HepG2 (cell line): ENCODE measurements around the gene KAZN. TPM values are rescaled to one million over a fixed set of nuclear protein-coding genes. Genes with fewer than 3 reads are reported as not detected.
A peak's percentile ranks its signal among the peaks of the same experiment; 100 is the strongest.

Experiments
- ATAC-seq: fragments of 200-7000 bp; cut with Tn5 transposase; 3 replicates; pipeline ENCODE4 v1.9.1; 2020; ENCODE audit warnings: mild to moderate bottlenecking, moderate library complexity
- BruUV-seq: library from RNA; stranded (reverse); fragments of 400-500 nt; replicated peaks from 2 replicates; lab custom pipeline; 2021; lab: Mats Ljungman, UMichigan
- CTCF ChIA-PET: fragments of 300-600 bp; formaldehyde crosslinking; extraction: SDS; loops from one replicate; lab custom pipeline; 2021; ENCODE audit warnings: low total read pairs, inconsistent platforms, low intra/inter-chr PET ratio; lab: Yijun Ruan, JAX
- POLR2A ChIA-PET: fragments of 350-600 bp; sonication (Branson Sonifier 250); formaldehyde crosslinking; loops from one replicate; lab custom pipeline; 2020; ENCODE audit warnings: antibody characterized with exemption, inconsistent platforms; lab: Yijun Ruan, JAX
- DNase-seq: peaks from one replicate; pipeline ENCODE4 v3.0.0-alpha.2; 2015; ENCODE audit warnings: low spot score
- FAIRE-seq: peaks from 3 replicates; lab custom pipeline; 2011; peaks lifted over from hg19 to GRCh38; lab: Jason Lieb, UNC
- H2AFZ ChIP-seq: one replicate; pipeline ENCODE4 v1.6.1; 2011; ENCODE audit warnings: low read length, inconsistent platforms
- H3K27ac ChIP-seq: fragments of 300-600 bp; 3 replicates; pipeline ENCODE4 v1.8.0; 2011; ENCODE audit warnings: mixed run types, mild to moderate bottlenecking, mixed read lengths, low read length, inconsistent platforms; ENCODE audit not compliant: insufficient read depth; ENCODE audit errors: extremely low read length
- H3K27me3 ChIP-seq, 2 experiments: fragments of 200-600 bp in 1 of 2; 2 replicates in 1 of 2; 3 replicates in 1 of 2; pipeline versions ENCODE4 v1.6.0 to v1.8.0; 2011; ENCODE audit warnings: low read length in 2 of 2, mild to moderate bottlenecking in 2 of 2, moderate library complexity in 2 of 2, inconsistent platforms in 1 of 2; ENCODE audit not compliant: insufficient read depth in 2 of 2, control insufficient read depth in 1 of 2
- H3K36me3 ChIP-seq, 2 experiments: fragments of 200-600 bp in 1 of 2; replicated peaks in 1 of 2; 2 replicates in 1 of 2; 3 replicates in 1 of 2; pipeline versions ENCODE4 v1.5.1 to v1.8.0; 2011; ENCODE audit warnings: low read length in 2 of 2, inconsistent platforms in 1 of 2; ENCODE audit not compliant: insufficient read depth in 2 of 2, control insufficient read depth in 1 of 2
- H3K4me1 ChIP-seq: 2 replicates; pipeline ENCODE4 v1.5.1; 2012; ENCODE audit warnings: low read length, inconsistent platforms; ENCODE audit not compliant: insufficient read depth
- H3K4me2 ChIP-seq: 2 replicates; pipeline ENCODE4 v1.6.0; 2011; ENCODE audit warnings: low read depth, low read length, inconsistent platforms
- H3K4me3 ChIP-seq, 3 experiments: fragments of 200-600 bp in 1 of 3; sonication (generic), shearing (Covaris generic) in 1 of 3; replicated peaks in 1 of 3; 2 replicates each; pipeline ENCODE4 v1.5.1; 2011 to 2016; ENCODE audit warnings: low read length in 3 of 3, inconsistent platforms in 2 of 3, low read depth in 2 of 3, mild to moderate bottlenecking in 2 of 3, control low read depth in 1 of 3, mixed read lengths in 1 of 3; ENCODE audit not compliant: insufficient read depth in 1 of 3
- H3K79me2 ChIP-seq: one replicate; pipeline ENCODE4 v1.6.1; 2011; ENCODE audit warnings: low read length, inconsistent platforms; ENCODE audit not compliant: insufficient read depth
- H3K9ac ChIP-seq: 2 replicates; pipeline ENCODE4 v1.6.0; 2011; ENCODE audit warnings: mild to moderate bottlenecking, low read depth, low read length, inconsistent platforms; ENCODE audit not compliant: insufficient read depth
- H3K9me3 ChIP-seq: 2 replicates; pipeline ENCODE4 v1.5.1; 2012; ENCODE audit warnings: mild to moderate bottlenecking, low read length
- H4K20me1 ChIP-seq: 2 replicates; pipeline ENCODE4 v1.6.0; 2011; ENCODE audit warnings: inconsistent platforms, mild to moderate bottlenecking, low read length, moderate library complexity; ENCODE audit not compliant: insufficient read depth
- HHEX ChIP-seq: IDR thresholded peaks from 2 replicates; pipeline ENCODE4 v1.6.1; 2016; ENCODE audit warnings: control low read depth
- KMT2B ChIP-seq: IDR thresholded peaks from 2 replicates; pipeline ENCODE4 v1.6.1; 2016; ENCODE audit warnings: missing genetic modification reagents, missing compliant biosample characterization
- MAFF ChIP-seq: IDR thresholded peaks from 2 replicates; pipeline ENCODE4 v1.6.1; 2011; ENCODE audit warnings: low read depth, low read length, improper control_type of control experiment
- MAFK ChIP-seq, 2 experiments: IDR thresholded peaks in 1 of 2; conservative IDR thresholded peaks in 1 of 2; 2 replicates each; pipeline ENCODE4 v1.6.1; 2011; ENCODE audit warnings: improper control_type of control experiment in 2 of 2, low read length in 2 of 2
- MBD4 ChIP-seq: IDR thresholded peaks from 2 replicates; pipeline ENCODE4 v1.6.1; 2012; ENCODE audit warnings: low read length, inconsistent platforms, borderline replicate concordance
- MLLT10 ChIP-seq: sonication (generic); formaldehyde crosslinking; IDR thresholded peaks from 2 replicates; pipeline ENCODE4 v1.4.0; 2020; ENCODE audit warnings: missing genetic modification reagents
- PHB2 ChIP-seq: fragments of 450-650 bp; IDR thresholded peaks from 2 replicates; pipeline ENCODE4 v1.6.1; 2018; ENCODE audit not compliant: partially characterized antibody
- SMARCE1 ChIP-seq: fragments of 450-650 bp; IDR thresholded peaks from 2 replicates; pipeline ENCODE4 v1.6.1; 2017; ENCODE audit warnings: borderline replicate concordance
- SOX5 ChIP-seq: IDR thresholded peaks from 2 replicates; pipeline ENCODE4 v1.6.1; 2016; ENCODE audit warnings: borderline replicate concordance
- ZNF256 ChIP-seq: sonication (generic); formaldehyde crosslinking; conservative IDR thresholded peaks from 2 replicates; pipeline ENCODE4 v1.4.0; 2020; ENCODE audit warnings: missing genetic modification reagents
- ZNF326 ChIP-seq: sonication (generic); formaldehyde crosslinking; IDR thresholded peaks from 2 replicates; pipeline ENCODE4 v1.4.0; 2020; ENCODE audit warnings: missing genetic modification reagents, borderline replicate concordance
- WGBS: methylation state at CpG from one replicate; pipeline ENCODE4 v1.1.6; 2017; ENCODE audit warnings: low lambda C conversion rate; 5-methylcytosine and 5-hydroxymethylcytosine counted together
- in situ Hi-C: cut with HindIII; loops from 2 replicates; pipeline ENCODE4 v1.10.0; 2017; ENCODE audit warnings: low pct_unique_long_range_greater_than_20kb; ENCODE audit not compliant: extremely low pct_ligation_motif_present
- intact Hi-C: fragments of 100-400 bp; cut with micrococcal nuclease; formaldehyde crosslinking; loops from one replicate; pipeline ENCODE4 v1.10.0; 2022; ENCODE audit not compliant: unreplicated experiment
- polyA plus RNA-seq, 8 experiments: library from polyadenylated mRNA; depleted of rRNA in 3 of 8; stranded (reverse) in 7 of 8; unstranded in 1 of 8; fragments of >200 nt; fragmentation: Illumina TruSeq in 4 of 8; extraction: Trizol in 4 of 8; gene quantifications; 2 replicates each; pipeline versions ENCODE4 v1.2.1 to v1.2.3, GENCODE V29; 2011 to 2016; ENCODE audit warnings: low read depth in 4 of 8, missing spikeins in 1 of 8, mixed read lengths in 1 of 8; ENCODE audit not compliant: insufficient read depth in 1 of 8
- total RNA-seq, 5 experiments: library from RNA; depleted of rRNA; stranded (reverse); fragments of >200 nt; fragmentation: Illumina TruSeq; extraction: Trizol; gene quantifications; 2 replicates each; pipeline ENCODE4 v1.2.3, GENCODE V29; 2016; ENCODE audit warnings: low read depth in 1 of 5

Gene KAZN
- total and polyA plus RNA-seq, 2 of the 13 experiments (the other 11 are each of a cell fraction or from before 2014, with no cell fraction given), result 10.4 to 13.5 TPM

- ATAC-seq, result no peak
- no peaks in the 10 kb centered on the region for H3K36me3 ChIP-seq
- in situ Hi-C loops, result no loop called here
- POLR2A ChIA-PET, result no interaction called here
- TF ChIP-seq SMARCE1, result no peak
- TF ChIP-seq MAFF, result peak; percentile 83
- no peak for TF ChIP-seq PHB2
- peak; percentile 77 to 87 for TF ChIP-seq MAFK (conservative IDR thresholded peaks at IDR 0.05 in 1 of 2, IDR thresholded peaks at IDR 0.05 in 1 of 2; ENCODE audit: low read length in 2 of 2)
- TF ChIP-seq, all 625 proteins: peak for 2
- Histone ChIP-seq H3K4me3 (no peak overlapping the region), H2AFZ (no peak overlapping the region), H3K4me2 (no peak overlapping the region), H3K79me2 (no peaks in the 10 kb centered on the region), H3K9ac (no peak overlapping the region), H3K4me1 (no peaks in the 10 kb centered on the region), H3K27ac (no peak overlapping the region), H3K27me3 (peaks cover 3 to 19% of the 10 kb centered on the region in 2 experiments; a peak in 4 of 5 replicates), H4K20me1 (no peaks in the 10 kb centered on the region), H3K9me3 (no peaks in the 10 kb centered on the region)
- FAIRE-seq (no peak), DNase-seq (no peak)
- intact Hi-C loops, result no loop called here
- CTCF ChIA-PET, result no interaction called here
- 5% methylated on average over 3 of the region's 3 CpGs for WGBS
- no TSS peak for BruUV-seq
These were observed 54.4 kb downstream of the KAZN start for GRCh38 chr1:14652840-14653239.

GRCh38 chr1:14653461-14653960 is 55.0 kb downstream of the KAZN start:
- Histone ChIP-seq H3K4me1 (no peaks in the 10 kb centered on the region), H3K27me3 (peaks cover 3 to 21% of the 10 kb centered on the region in 2 experiments; a peak in 4 of 5 replicates), H3K9me3 (no peaks in the 10 kb centered on the region), H3K4me3 (no peak overlapping the region), H3K79me2 (no peaks in the 10 kb centered on the region), H4K20me1 (no peaks in the 10 kb centered on the region), H3K9ac (no peak overlapping the region), H3K27ac (no peak overlapping the region), H3K4me2 (no peak overlapping the region), H2AFZ (no peak overlapping the region), H3K36me3 (no peaks in the 10 kb centered on the region)
- no TSS peak for BruUV-seq
- FAIRE-seq, result no peak
- DNase-seq, result no peak
- ChIA-PET CTCF (no interaction called here), POLR2A (no interaction called here)
- no peak for ATAC-seq
- TF ChIP-seq MBD4 (no peak), KMT2B (CRISPR knock-in tag) (no peak), ZNF256 (CRISPR knock-in tag) (no peak), HHEX (CRISPR knock-in tag) (no peak), ZNF326 (no peak), SOX5 (CRISPR knock-in tag) (no peak), MLLT10 (CRISPR knock-in tag) (no peak)
- WGBS, result 24% methylated on average over 6 of the region's 8 CpGs
- intact Hi-C loops, result no loop called here
- in situ Hi-C loops, result no loop called here
